GM23338 (cell line): Measurements from ENCODE around the gene SRGAP3. TPM values are rescaled to one million over a fixed set of nuclear protein-coding genes. Genes with fewer than 3 reads are reported as not detected.

Experiments
- ATAC-seq: fragments of 200-7000 bp; cut with Tn5 transposase; 3 replicates; pipeline ENCODE4 v1.9.1; 2020
- DNase-seq: peaks from one replicate; pipeline ENCODE4 v3.0.0-alpha.2; 2015; ENCODE audit warnings: low spot score
- H2AFZ ChIP-seq: fragments of 200-600 bp; sonication (generic); 2 replicates; pipeline ENCODE4 v1.8.0; 2016; ENCODE audit warnings: antibody characterized with exemption, mild to moderate bottlenecking, moderate library complexity
- H3F3A ChIP-seq: fragments of 200-600 bp; sonication (generic); replicated peaks from 2 replicates; pipeline ENCODE4 v1.8.0; 2017; ENCODE audit warnings: antibody characterized with exemption, mixed run types, low read depth
- H3K27ac ChIP-seq: fragments of 200-600 bp; sonication (generic); 2 replicates; pipeline ENCODE4 v1.6.1; 2016; ENCODE audit warnings: low read depth
- H3K27me3 ChIP-seq: fragments of 200-600 bp; sonication (generic); 2 replicates; pipeline ENCODE4 v1.8.0; 2016; ENCODE audit warnings: mild to moderate bottlenecking, mixed run types, moderate library complexity; ENCODE audit not compliant: insufficient read depth
- H3K36me3 ChIP-seq: fragments of 200-600 bp; sonication (generic); 2 replicates; pipeline ENCODE4 v1.8.0; 2016; ENCODE audit warnings: mild to moderate bottlenecking; ENCODE audit not compliant: insufficient read depth
- H3K4me1 ChIP-seq: fragments of 200-600 bp; sonication (generic); 2 replicates; pipeline ENCODE4 v1.8.0; 2016; ENCODE audit warnings: mild to moderate bottlenecking, moderate library complexity; ENCODE audit not compliant: insufficient read depth
- H3K4me2 ChIP-seq: fragments of 200-600 bp; sonication (generic); 2 replicates; pipeline ENCODE4 v1.7.1; 2017; ENCODE audit warnings: mixed run types
- H3K4me3 ChIP-seq: fragments of 200-600 bp; sonication (generic); 2 replicates; pipeline ENCODE4 v1.6.1; 2016; ENCODE audit warnings: mixed run types
- H3K79me2 ChIP-seq: fragments of 200-600 bp; sonication (generic); replicated peaks from 2 replicates; pipeline ENCODE4 v1.8.0; 2017; ENCODE audit warnings: mild to moderate bottlenecking; ENCODE audit not compliant: insufficient read depth
- H3K9me2 ChIP-seq: fragments of 200-600 bp; sonication (generic); 2 replicates; pipeline ENCODE4 v1.8.0; 2017; ENCODE audit not compliant: insufficient read depth
- H4K20me1 ChIP-seq: fragments of 200-600 bp; sonication (generic); replicated peaks from 2 replicates; pipeline ENCODE4 v1.8.0; 2017; ENCODE audit warnings: mild to moderate bottlenecking; ENCODE audit not compliant: insufficient read depth
- H3K27ac Mint-ChIP-seq: 2 replicates; pipeline ENCODE4 v1.8.0; 2020; ENCODE audit warnings: inconsistent platforms, mild to moderate bottlenecking, moderate library complexity, mixed read lengths
- H3K27me3 Mint-ChIP-seq: 3 replicates; pipeline ENCODE4 v1.8.0; 2022; ENCODE audit warnings: low read depth, mild to moderate bottlenecking, moderate library complexity, mixed read lengths, inconsistent platforms; ENCODE audit not compliant: insufficient read depth, poor library complexity
- H3K36me3 Mint-ChIP-seq: 3 replicates; pipeline ENCODE4 v1.8.0; 2021; ENCODE audit warnings: low read depth, mild to moderate bottlenecking, inconsistent platforms, moderate library complexity, mixed read lengths
- H3K4me1 Mint-ChIP-seq: 3 replicates; pipeline ENCODE4 v1.8.0; 2020; ENCODE audit warnings: mild to moderate bottlenecking, inconsistent platforms, mixed read lengths
- H3K4me3 Mint-ChIP-seq: 3 replicates; pipeline ENCODE4 v1.8.0; 2021; ENCODE audit warnings: moderate library complexity, mild to moderate bottlenecking, inconsistent platforms, mixed read lengths
- H3K9me3 Mint-ChIP-seq: 3 replicates; pipeline ENCODE4 v1.8.0; 2020; ENCODE audit warnings: moderate library complexity, mild to moderate bottlenecking, inconsistent platforms, mixed read lengths
- CREB1 ChIP-seq: fragments of 250-450 bp; sonication (Bioruptor Pico); IDR thresholded peaks from 2 replicates; pipeline ENCODE4 v1.5.0; 2020; ENCODE audit warnings: low read depth, mild to moderate bottlenecking, moderate library complexity
- EZH2phosphoT487 ChIP-seq: fragments of 200-600 bp; sonication (generic); IDR thresholded peaks from one replicate; pipeline ENCODE4 v1.8.1; 2018; ENCODE audit warnings: antibody characterized with exemption; ENCODE audit not compliant: unreplicated experiment
- POLR2AphosphoS5 ChIP-seq: IDR thresholded peaks from 2 replicates; pipeline ENCODE4 v1.6.1; 2016; ENCODE audit warnings: antibody characterized with exemption, low read depth
- REST ChIP-seq: IDR thresholded peaks from one replicate; pipeline ENCODE4 v1.6.1; 2018; ENCODE audit warnings: antibody characterized with exemption; ENCODE audit not compliant: unreplicated experiment
- polyA plus RNA-seq: library from polyadenylated mRNA; unstranded; fragments of >200 nt; fragmentation: Nextera tagmentation; extraction: Ambion mirVana; gene quantifications from 2 replicates; pipeline ENCODE4 v1.2.1, GENCODE V29; 2016
- total RNA-seq: library from RNA; depleted of rRNA; stranded (reverse); fragments of >200 nt; shearing (Covaris generic); gene quantifications from 2 replicates; pipeline ENCODE4 v1.2.3, GENCODE V29; 2014
- TF ChIP-seq, protein P1 (sequence below): fragments of 250-450 bp; sonication (Bioruptor Pico); IDR thresholded peaks from 2 replicates; pipeline ENCODE4 v1.5.0; 2020; ENCODE audit warnings: mild to moderate bottlenecking, moderate library complexity

The SRGAP3 gene
- total and polyA plus RNA-seq, 2 experiments from 2014 or later, result 6.4 to 9.4 TPM

- TF ChIP-seq, protein P1, sequence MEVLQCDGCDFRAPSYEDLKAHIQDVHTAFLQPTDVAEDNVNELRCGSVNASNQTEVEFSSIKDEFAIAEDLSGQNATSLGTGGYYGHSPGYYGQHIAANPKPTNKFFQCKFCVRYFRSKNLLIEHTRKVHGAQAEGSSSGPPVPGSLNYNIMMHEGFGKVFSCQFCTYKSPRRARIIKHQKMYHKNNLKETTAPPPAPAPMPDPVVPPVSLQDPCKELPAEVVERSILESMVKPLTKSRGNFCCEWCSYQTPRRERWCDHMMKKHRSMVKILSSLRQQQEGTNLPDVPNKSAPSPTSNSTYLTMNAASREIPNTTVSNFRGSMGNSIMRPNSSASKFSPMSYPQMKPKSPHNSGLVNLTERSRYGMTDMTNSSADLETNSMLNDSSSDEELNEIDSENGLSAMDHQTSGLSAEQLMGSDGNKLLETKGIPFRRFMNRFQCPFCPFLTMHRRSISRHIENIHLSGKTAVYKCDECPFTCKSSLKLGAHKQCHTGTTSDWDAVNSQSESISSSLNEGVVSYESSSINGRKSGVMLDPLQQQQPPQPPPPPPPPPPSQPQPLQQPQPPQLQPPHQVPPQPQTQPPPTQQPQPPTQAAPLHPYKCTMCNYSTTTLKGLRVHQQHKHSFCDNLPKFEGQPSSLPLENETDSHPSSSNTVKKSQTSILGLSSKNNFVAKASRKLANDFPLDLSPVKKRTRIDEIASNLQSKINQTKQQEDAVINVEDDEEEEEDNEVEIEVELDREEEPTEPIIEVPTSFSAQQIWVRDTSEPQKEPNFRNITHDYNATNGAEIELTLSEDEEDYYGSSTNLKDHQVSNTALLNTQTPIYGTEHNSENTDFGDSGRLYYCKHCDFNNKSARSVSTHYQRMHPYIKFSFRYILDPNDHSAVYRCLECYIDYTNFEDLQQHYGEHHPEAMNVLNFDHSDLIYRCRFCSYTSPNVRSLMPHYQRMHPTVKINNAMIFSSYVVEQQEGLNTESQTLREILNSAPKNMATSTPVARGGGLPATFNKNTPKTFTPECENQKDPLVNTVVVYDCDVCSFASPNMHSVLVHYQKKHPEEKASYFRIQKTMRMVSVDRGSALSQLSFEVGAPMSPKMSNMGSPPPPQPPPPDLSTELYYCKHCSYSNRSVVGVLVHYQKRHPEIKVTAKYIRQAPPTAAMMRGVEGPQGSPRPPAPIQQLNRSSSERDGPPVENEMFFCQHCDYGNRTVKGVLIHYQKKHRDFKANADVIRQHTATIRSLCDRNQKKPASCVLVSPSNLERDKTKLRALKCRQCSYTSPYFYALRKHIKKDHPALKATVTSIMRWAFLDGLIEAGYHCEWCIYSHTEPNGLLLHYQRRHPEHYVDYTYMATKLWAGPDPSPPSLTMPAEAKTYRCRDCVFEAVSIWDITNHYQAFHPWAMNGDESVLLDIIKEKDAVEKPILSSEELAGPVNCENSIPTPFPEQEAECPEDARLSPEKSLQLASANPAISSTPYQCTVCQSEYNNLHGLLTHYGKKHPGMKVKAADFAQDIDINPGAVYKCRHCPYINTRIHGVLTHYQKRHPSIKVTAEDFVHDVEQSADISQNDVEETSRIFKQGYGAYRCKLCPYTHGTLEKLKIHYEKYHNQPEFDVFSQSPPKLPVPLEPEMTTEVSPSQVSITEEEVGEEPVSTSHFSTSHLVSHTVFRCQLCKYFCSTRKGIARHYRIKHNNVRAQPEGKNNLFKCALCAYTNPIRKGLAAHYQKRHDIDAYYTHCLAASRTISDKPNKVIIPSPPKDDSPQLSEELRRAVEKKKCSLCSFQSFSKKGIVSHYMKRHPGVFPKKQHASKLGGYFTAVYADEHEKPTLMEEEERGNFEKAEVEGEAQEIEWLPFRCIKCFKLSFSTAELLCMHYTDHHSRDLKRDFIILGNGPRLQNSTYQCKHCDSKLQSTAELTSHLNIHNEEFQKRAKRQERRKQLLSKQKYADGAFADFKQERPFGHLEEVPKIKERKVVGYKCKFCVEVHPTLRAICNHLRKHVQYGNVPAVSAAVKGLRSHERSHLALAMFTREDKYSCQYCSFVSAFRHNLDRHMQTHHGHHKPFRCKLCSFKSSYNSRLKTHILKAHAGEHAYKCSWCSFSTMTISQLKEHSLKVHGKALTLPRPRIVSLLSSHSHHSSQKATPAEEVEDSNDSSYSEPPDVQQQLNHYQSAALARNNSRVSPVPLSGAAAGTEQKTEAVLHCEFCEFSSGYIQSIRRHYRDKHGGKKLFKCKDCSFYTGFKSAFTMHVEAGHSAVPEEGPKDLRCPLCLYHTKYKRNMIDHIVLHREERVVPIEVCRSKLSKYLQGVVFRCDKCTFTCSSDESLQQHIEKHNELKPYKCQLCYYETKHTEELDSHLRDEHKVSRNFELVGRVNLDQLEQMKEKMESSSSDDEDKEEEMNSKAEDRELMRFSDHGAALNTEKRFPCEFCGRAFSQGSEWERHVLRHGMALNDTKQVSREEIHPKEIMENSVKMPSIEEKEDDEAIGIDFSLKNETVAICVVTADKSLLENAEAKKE, result no peak
- no peak for TF ChIP-seq EZH2phosphoT487
- no peak for TF ChIP-seq POLR2AphosphoS5
- TF ChIP-seq CREB1, result no peak
These were observed 217.1 kb downstream of the SRGAP3 start (continued) for GRCh38 chr3:9032231-9032777.

GRCh38 chr3:9030034-9030433 is 219.4 kb downstream of the SRGAP3 start:
- Mint-ChIP-seq H3K27me3 (peaks cover 3% of the 10 kb centered on the region), H3K9me3 (no peaks in the 10 kb centered on the region), H3K4me3 (no peak overlapping the region), H3K27ac (no peak overlapping the region), H3K4me1 (no peaks in the 10 kb centered on the region), H3K36me3 (no peaks in the 10 kb centered on the region; the same call in 2 of the 3 replicates)
- no peaks in the 10 kb centered on the region for H3K27me3 ChIP-seq
- no peaks in the 10 kb centered on the region for H3K79me2 ChIP-seq
- H3K4me1 ChIP-seq, result no peaks in the 10 kb centered on the region
- H3K27ac ChIP-seq, result no peak overlapping the region
- no peak overlapping the region for H2AFZ ChIP-seq
- no peaks in the 10 kb centered on the region for H3F3A ChIP-seq
- no peak overlapping the region for H3K4me2 ChIP-seq
- H3K9me2 ChIP-seq, result no peaks in the 10 kb centered on the region
- no peaks in the 10 kb centered on the region; the same call in 1 of the 2 replicates for H4K20me1 ChIP-seq
- no peak for TF ChIP-seq REST
- no peak for DNase-seq
- no peak overlapping the region for H3K4me3 ChIP-seq
- ATAC-seq, result no peak
- H3K36me3 ChIP-seq, result no peaks in the 10 kb centered on the region; the same call in 1 of the 2 replicates
